GM13976 (cell line): ENCODE data around the gene APOL2.
"Not testable (repeated sequence)": the region's sequence is repeated elsewhere in the genome, so short reads cannot be mapped to it uniquely, and the experiment has no call there.

ENCODE experiments used
- DNase-seq: peaks from one replicate; pipeline ENCODE4 v3.0.0; 2012; ENCODE audit warnings: low spot score
- in situ Hi-C: fragments of 300-500 bp; cut with MboI; formaldehyde crosslinking; loops from one replicate; pipeline ENCODE4 v1.12.0; 2022; ENCODE audit warnings: low sequenced_read_pairs, mixed read lengths, inconsistent platforms; ENCODE audit not compliant: unreplicated experiment
- TF ChIP-seq, protein P1 (sequence below): IDR thresholded peaks from 2 replicates; pipeline ENCODE4 v1.5.1; 2012; ENCODE audit warnings: borderline replicate concordance, mild to moderate bottlenecking; ENCODE audit not compliant: insufficient read depth; ENCODE audit errors: extremely low read depth, missing control alignments, control extremely low read depth

Gene APOL2

DNA sequence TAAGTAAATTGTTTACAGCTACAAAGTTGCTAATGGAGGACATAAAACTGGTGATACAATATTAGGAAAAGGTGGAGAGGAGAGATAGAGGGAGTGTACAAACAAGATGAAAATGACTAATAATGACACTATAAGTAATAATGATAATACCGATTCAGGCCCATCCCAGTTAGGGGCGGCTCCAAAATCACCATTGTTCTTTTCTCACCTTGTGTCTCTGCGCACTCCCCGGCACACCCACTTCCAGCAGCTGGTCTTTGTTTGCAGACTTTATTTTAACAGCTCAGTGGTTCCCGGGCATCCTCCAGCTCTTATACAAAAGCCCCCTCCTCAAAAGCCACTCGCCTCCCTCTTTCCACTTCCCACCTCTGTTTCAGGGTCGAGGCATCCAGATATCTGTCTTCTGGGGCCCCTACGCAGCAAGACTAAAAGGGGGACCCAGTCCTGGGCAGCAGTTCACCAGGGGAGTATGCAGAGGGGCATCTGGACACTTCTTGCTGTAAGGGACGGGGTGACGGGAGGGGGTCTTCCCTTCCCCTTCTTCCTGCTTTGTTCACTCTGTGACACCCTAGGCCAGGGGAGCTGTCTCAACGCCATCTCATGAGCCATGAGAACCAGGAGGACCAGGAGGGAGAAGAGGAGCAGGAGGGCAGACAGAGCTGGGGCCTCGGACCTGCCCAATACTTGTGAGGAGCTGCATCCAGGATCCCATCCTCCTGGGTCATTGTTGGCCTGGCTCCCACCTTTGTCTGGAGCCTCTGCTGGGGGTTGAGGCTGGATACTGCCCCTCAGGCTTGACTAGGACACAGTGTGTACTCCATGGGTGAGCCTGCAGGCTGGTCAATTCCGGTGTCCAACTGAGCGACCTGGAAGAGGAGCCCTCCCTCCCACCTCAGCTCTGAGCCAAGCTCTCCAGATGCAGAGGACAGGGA lies 2.7 kb downstream of the APOL2 start:
- DNase-seq: no peak
- TF ChIP-seq, protein P1, sequence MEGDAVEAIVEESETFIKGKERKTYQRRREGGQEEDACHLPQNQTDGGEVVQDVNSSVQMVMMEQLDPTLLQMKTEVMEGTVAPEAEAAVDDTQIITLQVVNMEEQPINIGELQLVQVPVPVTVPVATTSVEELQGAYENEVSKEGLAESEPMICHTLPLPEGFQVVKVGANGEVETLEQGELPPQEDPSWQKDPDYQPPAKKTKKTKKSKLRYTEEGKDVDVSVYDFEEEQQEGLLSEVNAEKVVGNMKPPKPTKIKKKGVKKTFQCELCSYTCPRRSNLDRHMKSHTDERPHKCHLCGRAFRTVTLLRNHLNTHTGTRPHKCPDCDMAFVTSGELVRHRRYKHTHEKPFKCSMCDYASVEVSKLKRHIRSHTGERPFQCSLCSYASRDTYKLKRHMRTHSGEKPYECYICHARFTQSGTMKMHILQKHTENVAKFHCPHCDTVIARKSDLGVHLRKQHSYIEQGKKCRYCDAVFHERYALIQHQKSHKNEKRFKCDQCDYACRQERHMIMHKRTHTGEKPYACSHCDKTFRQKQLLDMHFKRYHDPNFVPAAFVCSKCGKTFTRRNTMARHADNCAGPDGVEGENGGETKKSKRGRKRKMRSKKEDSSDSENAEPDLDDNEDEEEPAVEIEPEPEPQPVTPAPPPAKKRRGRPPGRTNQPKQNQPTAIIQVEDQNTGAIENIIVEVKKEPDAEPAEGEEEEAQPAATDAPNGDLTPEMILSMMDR: no peak
- in situ Hi-C loops: no loop called here

DNA sequence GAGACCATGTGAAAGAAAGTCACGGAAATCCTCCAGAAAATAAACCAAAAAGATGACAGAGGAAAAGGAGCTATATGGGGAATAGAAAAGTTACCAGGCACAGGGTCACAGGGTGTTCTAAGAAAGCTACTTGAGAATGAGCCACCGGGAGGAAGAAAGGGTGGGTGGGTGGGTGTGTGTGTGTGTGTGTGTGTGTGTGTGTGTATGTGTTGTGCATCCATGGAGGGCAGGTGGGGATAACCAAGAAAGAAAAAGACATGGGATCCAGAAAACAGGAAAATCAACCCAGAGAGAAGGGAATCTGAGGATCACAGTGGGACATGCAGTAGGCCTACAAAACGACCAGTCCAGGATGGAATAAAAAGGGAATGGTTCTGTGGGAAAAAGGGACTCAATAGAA lies 3.7 kb downstream of the APOL2 start:
- in situ Hi-C loops: no loop called here
- TF ChIP-seq, protein P1: no peak
- DNase-seq: no peak

DNA sequence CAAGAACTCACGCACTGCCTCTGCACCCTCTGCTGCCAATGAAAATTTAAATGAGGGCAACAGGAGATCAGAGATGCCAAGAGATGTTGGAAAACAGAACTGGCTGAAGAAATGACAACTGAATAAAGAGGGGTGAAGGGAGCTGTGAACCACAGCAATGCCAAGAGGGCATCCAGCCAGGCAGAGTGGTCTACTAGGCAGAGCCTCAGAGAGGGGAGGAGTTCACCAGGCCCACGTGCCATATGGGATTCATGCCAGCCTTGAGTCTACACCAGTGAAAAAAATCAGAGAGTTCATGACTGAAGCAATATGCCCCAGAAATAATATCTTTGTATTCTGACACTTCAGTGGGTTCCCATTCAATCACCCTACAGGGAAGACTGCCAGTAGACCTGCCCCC lies 4.4 kb downstream of the APOL2 start:
- TF ChIP-seq, protein P1: no peak
- no peak for DNase-seq
- in situ Hi-C loops: no loop called here

DNA sequence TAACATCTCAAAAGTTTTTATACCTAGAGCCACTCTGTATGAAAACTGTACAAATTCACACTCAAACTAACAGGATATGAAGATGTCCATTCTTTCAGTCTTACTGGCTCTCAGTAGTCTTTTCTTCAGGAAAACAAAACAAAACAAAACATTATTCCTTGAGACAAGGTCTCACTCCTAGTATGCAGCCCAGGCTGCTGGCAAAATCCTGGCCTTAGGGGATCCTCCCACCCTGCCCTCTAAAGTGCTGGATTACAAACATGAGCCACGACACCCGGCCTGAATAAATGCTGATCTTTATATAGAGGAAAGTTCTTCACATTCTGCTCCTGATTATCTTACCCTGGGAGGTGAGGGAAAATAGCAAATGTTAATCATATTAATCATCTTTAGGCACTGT lies 5.1 kb downstream of the APOL2 start:
- no peak for DNase-seq
- TF ChIP-seq, protein P1: no peak
- in situ Hi-C loops: no loop called here

DNA sequence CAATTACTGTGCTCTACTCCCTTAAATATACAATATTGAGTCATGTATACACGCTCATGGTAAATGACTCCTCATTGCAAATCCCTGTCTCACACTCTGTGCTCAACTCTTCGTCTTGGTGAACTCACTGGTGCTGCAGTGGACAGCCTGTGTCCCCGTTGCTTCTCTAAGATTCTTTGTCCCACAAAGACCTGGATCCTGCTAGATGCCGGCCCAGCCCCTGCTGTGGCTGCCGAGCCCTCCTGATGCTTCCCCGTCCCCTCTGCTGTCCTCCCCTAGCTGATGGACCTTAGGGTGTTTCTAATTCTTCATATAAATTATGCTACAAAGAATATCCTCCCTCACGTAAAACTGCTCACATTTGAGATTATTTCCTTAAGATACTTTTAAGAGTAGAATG lies 5.5 kb downstream of the APOL2 start:
- in situ Hi-C loops: no loop called here
- TF ChIP-seq, protein P1: no peak
- DNase-seq: no peak

DNA sequence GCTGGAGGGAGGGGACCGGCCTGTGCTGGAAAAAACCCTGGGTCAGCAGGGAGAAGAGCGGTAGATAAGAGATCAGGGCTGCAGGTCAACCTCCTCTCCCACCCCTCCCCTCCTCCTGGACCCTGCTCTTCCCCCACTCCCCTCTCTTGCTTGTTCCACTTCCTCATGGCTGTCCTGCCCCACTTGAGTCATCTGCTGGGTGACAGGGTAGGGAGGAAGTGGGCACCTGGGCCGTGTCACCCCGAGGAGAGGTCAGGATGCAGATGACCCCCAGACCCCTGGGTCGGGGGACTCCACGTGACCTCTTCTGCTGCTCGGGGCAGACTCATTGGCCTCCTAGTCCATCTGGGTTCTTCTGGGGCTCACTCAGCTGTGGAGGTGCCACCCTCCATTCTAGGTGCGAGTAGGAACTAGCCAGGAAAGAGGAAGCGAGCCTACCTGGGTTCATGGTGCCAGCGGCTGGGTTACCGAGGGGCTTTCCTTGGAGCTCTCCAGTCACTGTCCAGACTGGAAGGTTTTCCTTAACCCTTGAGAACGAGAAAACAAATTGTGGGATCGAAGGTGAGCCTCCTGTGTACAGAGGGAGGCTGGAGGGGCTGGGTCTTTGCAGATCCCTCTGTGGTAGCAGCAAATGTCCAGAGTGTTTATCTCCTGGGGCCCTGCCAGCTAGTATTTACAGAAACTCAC lies 6.5 kb downstream of the APOL2 start:
- in situ Hi-C loops: no loop called here
- TF ChIP-seq, protein P1: no peak
- no peak for DNase-seq

DNA sequence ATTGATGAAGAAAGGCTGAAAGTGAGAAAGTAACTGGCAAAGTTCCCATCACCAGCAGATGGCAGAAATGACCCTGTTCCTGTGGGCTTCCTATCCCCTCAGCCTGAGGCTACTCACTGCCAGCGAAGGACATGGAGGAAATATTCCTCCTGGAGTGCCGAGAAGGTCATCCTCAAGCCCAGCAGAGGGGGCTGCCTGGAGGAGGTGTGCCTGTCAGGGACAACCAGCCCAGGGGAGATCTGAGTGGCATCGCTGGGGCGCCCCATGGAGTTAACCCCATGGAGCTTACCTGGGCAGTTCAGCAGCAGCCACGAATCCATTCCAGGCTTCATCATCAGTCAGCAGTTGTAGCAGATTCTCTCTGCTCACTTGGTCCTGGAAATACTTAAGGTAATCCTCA lies 8.3 kb downstream of the APOL2 start:
- in situ Hi-C loops, DNase-seq: not testable (repeated sequence)

DNA sequence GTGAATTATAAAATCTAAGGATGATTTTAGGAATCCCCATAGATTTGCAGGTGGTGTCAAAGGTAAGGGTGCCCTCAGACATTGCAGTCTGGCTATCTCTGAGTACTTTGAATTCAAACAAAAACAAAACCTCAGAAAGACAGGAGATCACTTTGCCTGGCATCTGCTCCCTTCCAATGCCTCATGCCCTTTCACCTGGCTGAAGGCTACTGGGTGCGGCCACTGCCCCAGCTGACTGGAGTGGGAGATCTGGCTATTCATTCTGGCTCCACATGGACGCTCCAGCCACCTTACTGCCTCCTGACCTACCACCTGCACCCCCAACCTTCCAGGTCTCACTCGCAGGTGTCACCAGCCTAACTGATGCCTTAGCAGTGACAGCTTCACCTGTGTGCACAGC lies 9.7 kb downstream of the APOL2 start:
- in situ Hi-C loops, DNase-seq: not testable (repeated sequence)
